Left kidney (tissue), 2 donors: ENCODE measurements around the gene HDAC7. TPM values are rescaled to one million over a fixed set of nuclear protein-coding genes. Genes with fewer than 3 reads are reported as not detected.
A peak's percentile ranks its signal among the peaks of the same experiment; 100 is the strongest.
"Not testable (repeated sequence)": the region's sequence is repeated elsewhere in the genome, so short reads cannot be mapped to it uniquely, and the experiment has no call there.

Source experiments
- DNase-seq: peaks from one replicate; pipeline ENCODE4 v3.0.0-alpha.2; 2013
- polyA plus RNA-seq: library from polyadenylated mRNA; unstranded; fragments of 120-200 nt; gene quantifications from one replicate; pipeline ENCODE4 v1.2.1, GENCODE V29; 2013; ENCODE audit not compliant: insufficient read length

Gene HDAC7
- polyA plus RNA-seq, 1 donor: 80.9 TPM

DNA sequence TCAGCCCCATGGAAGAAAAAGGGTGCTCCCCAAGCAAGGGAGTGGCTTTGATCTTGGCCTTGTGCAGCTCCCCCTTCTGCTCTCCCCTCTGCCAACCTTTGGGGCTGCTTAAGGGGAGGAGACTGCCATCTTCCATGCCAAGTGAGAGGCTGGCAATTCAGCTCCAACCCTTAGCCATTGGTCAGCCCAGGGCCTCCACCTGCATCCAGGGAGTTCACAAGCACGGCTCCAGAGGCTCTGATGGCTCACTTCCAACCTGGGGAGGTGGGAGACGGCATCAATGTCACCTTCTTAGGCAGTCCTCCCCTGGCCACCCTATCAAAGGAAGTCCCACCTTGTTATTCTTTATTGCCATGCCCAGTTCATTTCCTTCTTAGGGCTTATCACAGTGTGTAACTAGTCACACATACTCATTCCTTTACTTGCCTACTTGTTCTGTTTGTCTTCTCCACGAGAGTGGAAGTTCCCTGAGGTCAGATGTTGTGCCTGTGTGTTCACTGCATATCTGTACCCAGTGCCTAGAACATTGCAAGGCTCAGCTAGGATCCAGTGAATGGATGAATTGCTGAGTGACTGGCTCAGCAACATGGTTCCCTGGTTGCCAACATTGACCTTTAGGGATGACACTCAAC is 5.0 kb downstream of the HDAC7 start:
- no peak for DNase-seq

DNA sequence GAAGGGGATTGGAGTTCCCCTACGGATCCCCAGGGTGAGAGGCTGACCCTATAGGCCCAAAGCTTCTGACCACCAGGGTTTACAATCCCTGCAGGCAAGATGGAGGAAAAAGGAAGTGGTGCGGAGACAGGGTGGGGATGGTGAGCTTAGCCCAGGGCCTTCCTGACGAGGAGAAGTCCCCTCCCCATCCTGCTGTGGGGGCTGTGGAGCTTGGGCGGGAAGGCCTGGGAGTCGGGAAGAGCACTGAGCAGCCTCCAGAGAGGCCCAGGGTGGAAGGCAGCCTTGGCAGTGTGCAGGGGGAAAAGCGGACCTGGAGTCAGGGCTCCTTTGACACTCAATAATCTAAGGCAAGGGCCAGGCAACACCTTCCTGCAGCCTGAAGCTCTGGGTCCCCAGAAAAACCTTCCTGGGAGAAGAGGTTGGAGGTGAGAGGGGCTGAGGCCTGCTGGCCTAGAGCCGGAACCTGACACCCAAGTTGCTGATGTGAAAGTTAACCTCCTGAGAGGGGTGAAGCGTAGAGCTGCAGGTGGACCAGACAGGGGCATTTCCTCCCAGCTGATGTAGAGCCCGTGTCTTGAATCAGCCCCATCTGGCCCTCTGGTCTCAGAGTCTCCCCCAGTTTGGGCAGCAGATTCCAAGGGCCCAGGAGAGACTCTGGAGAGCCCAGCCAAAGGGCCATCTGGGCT is 6.0 kb downstream of the HDAC7 start:
- no peak for DNase-seq

DNA sequence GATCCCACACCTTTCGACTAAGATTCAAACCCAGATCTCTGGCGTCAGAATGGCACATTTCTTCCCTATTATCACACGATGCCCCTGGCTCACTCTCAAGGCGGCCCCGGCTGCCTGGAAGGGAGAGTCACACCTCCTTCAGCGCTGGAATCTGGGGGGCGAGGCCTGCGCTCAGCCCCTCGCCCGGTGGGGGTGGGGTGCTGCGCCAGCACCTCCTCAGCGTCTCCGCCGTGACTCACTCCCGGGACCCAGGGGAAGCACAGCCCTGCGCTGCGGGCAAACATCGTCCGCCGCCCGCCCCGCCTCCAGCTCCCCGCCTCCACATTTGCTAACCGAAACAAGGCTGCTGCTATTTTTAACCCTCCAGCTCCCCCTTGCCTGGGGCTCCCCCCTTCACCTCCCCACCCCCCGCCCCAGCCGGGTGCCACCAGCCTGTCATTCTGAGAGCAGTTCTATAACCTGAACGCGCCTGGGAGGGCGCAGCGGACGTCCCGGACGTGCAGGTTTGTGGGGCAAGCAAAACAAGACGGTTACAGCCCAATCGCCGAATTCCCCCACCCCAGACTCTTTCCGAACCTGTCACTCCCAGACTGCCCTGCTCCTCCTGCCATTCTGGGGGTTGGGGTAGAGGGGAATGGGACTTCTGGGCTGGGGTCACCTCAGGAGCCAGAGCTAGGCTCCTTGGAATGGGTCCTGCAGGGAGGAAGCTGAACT is 6.7 kb downstream of the HDAC7 start:
- DNase-seq: peak; percentile 80

DNA sequence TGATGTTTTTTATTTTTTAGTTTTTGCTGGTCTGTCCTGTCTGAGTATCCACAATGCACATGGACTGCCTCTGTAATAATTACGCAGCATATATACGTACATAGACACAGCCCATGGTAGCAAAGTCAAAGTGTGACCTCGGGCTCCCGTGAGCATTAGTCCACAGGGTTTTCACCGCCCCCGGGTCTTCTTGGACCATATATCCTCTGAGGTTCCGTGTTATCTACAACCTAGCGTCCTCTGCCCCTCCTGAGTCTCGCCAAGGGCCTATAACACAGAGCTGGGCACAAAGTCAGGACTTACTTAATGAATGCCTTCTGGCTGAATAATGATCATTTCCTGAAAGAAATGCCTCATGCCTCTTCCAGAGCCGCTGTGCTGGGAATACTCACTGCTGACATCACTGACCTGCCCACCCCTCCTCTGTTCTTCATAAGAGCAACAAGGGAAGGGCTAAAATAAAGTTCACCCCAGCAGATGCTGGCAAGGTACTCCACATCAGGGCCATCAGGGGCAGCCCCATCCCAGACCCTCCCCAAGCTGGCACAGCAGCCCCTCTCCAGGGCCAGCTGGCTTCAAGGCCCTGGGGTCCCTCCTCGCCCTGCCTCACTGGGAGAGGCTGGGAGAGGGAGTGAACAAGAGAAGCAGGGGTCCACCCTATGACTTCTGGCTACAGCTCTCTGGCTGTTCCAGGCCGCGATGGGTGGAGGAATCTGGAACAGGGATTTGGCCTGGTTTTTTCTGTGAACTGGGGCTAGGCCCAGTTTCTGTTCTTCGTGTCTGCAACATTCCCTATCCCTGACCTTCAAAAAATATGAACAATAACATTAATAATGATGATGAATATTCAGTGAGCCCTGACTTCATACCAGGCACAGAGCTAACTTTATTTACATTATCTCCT is 7.9 kb downstream of the HDAC7 start:
- DNase-seq: no peak

DNA sequence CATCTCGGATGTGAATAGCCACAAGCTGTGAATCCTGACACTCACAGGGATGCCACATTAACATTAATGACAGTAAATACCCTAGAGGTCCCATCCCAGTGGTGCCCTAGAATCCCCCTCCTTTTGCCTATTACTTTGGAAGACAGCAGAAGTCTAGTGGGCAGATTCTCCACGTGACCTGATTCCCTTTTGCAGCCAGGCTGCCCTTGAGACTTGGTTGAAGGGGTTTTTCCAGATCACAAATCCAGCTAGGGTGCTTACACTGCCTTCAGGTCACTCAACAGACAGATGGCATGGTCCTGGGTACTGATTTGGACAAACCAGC is 8.7 kb downstream of the HDAC7 start:
- DNase-seq: no peak

DNA sequence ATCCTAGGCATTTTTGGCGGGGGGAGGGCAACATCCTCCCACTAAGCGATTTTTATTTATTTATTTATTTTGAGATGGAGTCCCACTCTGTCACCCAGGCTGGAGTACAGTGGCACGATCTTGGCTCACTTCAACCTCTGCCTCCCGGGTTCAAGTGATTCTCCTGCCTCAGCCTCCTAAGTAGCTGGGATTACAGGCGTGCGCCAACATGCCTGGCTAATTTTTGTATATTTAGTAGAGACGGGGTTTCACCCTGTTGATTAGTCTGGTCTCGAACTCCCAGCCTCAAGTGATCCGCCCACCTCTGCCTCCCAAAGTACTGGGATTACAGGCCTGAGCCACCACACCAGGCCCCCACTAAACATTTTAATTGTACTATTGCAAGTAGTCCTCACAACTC is 10.2 kb downstream of the HDAC7 start:
- not testable (repeated sequence) for DNase-seq

DNA sequence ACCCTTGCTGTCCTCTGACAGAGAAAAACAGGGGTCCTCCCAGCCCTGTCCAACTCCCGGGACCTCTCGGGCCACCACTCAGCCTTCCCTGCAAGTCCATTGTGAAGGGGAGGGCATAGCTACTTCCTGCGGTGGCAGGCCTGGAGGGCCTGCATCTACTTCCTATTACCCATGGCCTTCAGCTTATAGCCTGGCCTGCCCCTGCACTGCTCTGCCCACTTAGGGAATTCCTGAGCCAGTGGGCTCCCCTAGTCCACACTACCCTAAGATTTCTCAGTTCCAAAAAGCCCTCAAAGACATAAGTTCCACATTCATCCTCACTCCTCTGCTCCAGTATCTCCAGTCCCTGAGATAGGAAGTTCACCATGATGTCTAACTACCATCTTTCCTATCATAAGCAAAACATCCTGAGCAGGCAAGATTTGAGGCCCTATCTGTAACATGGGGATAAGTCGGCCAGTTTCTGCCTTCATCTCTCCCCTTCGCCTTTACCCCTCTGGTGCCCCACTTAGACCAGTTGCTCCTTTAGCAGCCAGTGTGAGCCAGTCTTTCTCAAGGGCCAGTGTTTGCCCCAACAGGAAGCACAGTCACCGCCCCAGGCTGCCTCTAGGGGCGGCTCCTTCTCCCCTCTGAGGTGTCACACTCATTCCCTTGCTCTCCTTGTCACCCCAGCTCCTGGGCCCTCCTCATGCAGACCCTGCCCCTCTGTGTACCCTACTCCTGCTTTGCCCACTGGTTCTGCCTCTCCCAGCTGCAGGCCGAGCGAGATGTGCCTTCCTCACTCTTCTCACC is 10.9 kb downstream of the HDAC7 start:
- DNase-seq: no peak

DNA sequence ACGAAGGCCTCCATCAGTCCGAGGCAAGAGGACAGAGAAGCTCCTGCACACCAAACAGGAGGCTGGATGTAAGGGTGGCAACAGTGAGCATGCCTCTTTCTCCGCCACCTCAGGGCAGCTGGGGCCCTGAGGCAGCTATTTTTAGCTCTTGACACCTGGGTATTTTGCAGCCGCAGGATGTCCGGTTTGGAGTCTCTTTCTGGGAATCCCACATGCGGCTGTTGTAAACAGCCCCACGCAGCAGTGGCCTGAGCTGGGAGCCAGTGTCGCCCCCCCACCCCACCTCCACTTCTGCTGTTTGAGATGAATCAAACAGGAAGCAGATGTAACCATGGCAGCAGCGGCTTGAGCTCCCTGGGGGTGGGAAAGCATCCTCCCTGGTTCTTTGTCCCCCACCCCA is 11.7 kb downstream of the HDAC7 start:
- no peak for DNase-seq

DNA sequence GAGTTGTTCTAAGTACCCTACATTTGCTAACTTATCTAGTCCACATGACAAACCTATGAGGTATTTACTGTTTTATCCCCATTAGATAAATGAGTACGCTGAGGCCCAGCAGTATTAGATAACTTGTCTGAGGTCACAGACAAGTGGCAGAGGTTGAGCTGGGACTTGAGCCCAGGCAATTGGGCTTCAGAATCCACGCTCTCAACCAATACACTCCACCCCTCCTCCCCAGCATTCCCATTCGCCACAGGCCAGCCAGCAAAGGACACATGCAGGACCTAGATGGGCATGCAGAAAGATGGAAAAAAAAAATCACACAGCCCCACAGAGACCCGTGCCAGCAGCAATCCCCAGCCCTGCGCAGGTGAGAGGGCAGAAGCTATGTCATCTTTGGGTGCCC is 12.4 kb downstream of the HDAC7 start:
- DNase-seq: no peak

DNA sequence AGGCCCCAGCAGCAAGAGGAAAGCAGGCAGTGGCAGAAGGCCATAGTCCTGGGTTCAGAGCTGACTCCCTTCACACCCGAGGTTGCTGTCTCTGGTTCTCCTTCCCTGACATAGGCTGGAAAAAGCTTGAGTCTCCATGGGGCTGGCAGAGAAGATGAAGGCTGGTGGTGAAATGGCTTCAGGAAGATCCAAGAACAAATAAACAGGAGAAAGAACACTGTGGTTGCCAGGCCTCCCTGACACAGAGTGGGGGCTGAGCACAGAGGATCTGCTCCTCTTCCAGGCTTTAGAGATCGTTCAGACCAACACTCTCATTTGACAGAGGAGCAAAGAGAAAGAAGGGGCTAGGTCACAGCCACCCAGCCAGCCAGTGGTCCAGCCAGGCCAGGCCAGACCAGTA is 14.3 kb downstream of the HDAC7 start:
- DNase-seq: no peak

DNA sequence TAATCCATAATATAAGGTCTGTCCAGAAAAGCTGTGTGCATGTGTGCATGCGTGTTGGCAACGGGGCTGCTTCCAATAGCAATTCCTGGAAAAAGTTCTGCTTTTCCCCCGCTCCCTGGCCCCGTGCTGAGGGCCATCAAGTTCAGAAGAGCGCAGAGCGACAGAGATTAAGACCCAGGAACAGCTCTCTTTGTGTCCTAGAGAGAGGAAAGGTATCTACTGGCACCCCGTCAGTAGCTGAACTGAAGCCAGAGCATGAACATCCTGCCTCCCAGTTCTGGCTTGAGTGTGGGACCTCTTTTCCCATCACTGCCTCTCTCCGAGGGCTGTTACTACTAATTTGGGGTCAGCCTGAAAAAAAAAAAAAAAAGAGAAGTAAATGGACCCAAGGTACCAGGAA is 15.5 kb downstream of the HDAC7 start:
- no peak for DNase-seq

DNA sequence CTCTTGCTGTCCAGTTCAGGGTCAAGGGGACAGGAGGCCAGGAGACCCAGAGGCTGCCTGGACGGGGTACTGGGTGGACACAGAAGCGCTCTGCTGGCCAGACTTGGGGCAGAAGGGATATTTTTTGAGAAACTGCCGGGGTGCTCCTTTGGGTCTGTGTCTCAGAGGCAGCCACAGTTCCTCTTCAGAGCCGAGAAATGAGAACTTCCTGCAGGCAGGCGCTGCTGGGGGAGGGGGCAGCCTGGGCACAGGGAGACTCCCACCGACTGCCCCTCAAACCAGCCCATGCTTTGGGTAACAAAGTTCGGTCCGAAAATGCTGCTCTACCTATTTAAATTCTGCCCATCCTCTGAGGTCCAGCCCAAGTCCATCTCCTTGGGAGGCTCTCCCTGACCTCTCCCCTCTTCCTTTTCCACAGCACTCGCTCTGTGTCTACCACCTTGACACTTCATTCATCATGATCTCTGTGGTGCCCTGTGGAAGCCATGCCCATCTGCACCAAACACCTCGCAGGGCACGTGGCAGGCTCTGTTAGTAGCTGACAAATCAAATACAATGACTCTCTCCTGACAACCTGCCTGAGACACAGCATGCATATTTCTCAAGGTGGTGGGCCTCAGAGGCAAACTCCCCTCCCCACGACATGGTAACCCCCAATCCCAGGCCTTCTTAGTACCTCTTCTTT is 16.4 kb downstream of the HDAC7 start:
- no peak for DNase-seq

DNA sequence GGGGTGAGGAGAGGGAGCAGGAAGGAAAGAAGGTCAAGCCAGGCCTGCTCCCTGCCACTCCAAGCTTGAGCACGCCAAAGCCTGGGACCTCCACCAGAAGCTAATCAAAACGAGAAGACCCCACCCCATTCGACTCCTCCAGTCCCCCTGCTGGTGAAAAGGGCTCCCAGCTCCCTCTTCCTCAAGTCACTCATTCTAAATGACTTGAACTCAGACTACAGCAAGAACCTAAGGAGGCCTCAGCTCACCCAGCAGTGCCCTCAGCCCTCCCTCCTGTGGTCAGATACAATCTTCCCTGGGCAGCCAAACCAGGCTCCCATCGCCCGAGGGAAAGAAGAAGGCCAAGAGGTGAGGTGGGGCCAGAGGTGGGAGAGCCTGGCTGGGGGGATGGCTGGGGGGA is 17.4 kb downstream of the HDAC7 start:
- no peak for DNase-seq

DNA sequence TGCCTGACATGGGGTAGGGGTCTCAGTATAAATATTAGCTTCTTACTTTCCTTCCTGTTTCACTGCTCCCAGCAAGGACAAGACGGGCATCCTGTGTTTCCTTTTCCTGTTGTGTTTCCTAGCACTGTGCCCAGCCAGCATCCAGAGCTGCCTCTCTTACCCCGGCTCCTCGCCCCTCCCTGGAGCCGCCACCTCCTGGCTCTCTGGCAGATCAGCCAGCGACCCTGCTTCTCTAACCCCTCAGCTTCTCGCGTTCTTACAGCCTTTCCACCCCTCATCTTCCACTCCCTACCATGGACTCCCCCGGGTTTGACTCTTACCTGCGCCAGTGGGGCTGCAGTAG is 17.8 kb downstream of the HDAC7 start:
- no peak for DNase-seq

DNA sequence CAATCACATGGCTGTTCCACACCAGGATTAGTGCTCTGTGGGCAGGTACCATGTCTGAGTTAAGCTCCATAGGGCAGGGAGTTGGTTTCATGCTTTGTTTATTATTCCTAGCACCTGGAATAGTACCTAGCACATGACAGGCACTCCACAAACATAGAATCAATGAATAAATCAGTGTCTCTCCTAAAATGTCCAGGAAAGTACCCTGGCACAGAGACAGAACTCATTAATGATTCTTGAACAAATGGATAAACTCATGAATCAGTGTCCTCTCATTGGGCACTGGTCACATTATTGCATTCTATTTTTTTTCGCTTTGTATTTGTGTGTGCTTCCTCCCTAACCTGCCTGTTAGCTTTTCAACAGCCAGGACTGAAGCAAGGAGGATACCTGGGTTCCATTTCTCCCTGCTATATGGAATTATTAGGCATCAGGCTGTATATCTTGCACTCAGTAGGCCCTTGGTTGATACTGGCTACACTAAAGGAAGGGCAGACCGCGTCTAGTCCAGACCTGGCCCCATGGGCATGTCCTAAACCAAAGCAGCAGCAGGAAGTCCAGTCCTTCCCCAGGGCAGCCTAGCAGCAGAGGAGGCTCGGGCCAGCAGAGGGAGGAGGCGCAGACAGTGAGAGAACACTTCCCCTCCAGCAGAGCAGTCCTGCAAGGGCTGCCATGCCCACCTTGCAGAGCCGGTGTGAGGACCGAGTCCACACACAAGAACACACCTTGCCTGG is 18.4 kb downstream of the HDAC7 start:
- DNase-seq: no peak

DNA sequence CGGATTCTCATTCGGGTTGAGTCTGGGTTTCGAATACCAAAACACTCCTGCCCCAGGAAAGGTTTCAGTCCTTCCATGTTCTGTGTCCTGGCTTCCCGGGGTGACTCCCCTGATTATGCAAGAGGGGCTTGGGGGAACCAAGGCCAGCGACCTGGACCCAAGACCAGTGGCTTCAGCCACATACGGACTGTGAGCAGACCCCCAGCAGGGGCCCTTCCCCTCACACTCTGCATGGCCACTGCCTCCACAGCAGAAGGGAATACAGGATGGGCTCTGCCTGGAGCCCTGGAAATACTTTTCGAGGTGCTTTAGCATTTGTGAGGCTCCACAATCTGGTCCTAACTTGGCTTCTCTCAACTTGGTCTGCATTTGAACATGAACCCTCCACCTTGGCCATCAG is 19.1 kb downstream of the HDAC7 start:
- DNase-seq: no peak

DNA sequence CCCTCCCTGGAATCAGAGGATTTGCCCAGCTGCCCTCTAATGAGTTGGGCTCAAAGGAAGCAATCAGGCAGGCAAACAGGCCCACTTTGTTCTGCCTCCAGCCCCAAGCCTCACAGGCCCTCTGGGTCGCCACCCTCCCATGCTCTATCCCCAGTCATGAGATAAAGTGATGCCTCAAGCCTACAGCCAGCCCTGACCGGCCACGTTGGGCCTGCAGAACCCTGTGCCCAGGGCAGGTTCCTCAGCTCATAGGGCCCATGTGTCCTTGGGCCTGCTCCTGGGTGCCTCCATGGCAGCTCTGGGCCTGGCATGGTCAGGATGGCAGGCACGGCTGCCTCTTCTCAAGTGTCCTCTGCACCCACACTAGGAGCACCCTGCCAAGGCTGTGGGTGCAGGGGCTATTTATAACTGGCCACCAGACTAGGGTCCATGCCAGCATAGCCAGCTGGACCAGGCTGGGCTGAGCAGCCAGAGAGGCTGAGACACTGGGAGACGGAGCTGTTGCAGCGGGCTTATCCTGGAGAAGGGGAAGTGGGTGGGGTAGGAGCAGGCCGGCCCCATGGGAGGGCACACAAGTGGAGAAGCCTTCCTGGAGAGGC is 20.2 kb downstream of the HDAC7 start:
- no peak for DNase-seq

DNA sequence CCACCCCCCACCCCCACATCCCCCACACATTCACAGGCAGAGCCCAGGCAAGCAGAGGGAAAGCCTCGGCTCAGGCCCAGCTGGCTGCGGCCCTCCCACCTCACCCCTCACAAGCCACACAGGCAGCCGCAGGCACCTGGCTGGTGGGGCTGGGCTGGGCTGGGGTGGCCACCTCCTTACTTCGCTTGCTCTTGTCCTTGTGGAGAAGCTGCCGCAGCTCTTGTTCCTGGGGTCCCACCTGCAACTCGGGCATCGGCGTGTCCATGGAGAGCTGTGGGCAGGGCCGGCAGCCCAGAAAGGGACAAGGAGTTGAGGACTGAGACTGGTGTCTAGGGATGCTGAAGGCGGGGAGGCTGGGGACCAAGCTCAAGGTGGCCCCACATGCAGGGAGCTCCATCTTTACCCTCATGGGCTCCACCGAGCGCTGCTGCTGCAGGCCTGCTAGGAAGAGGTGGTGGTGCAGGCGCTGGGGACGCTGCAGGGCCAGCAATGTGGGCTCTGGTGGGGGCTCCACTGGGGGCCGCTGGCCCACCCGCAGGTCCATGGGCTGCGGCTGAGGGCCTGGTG is 21.2 kb downstream of the HDAC7 start:
- DNase-seq: no peak

DNA sequence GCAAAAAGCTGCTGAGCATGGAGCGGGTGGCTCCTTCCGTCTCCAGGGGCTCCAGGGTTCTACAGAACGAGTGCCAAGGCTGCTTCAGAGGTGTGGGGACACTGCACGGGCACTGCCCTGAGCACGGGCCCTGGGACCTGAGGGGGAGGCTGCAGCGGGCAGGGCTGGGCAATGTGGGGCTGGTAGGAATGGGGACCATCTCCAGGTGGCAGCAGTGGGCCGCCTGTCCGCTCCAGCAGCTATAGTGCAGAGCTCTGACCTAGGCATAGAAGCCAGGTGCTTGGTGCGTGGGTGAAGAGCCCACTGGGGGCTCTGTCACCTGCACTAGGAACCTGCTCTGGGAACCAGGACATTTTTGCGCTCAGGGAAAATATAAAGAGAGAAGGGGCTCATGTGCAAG is 22.3 kb downstream of the HDAC7 start:
- no peak for DNase-seq
